DOHH2 (cell line): ENCODE data around the gene DNAJC17.

Experiments
- H3F3A ChIP-seq: fragments of 200-600 bp; sonication (generic), shearing (Covaris generic); 2 replicates; pipeline ENCODE4 v1.6.0; 2016; ENCODE audit warnings: antibody characterized with exemption, mild to moderate bottlenecking; ENCODE audit not compliant: control insufficient read depth, insufficient read depth
- H3K27ac ChIP-seq: fragments of 200-600 bp; sonication (generic); 2 replicates; pipeline ENCODE4 v1.5.1; 2014; ENCODE audit warnings: low read depth, mild to moderate bottlenecking, low read length, moderate library complexity
- H3K27me3 ChIP-seq: fragments of 200-600 bp; sonication (generic); 2 replicates; pipeline ENCODE4 v1.6.1; 2014; ENCODE audit warnings: mild to moderate bottlenecking, low read length, mixed read lengths; ENCODE audit not compliant: control insufficient read depth
- H3K36me3 ChIP-seq: fragments of 200-600 bp; sonication (generic); 2 replicates; pipeline ENCODE4 v1.6.1; 2014; ENCODE audit warnings: mild to moderate bottlenecking, low read length, moderate library complexity, mixed read lengths; ENCODE audit not compliant: control insufficient read depth
- H3K4me1 ChIP-seq: fragments of 200-600 bp; sonication (generic); 2 replicates; pipeline ENCODE4 v1.6.1; 2014; ENCODE audit warnings: mild to moderate bottlenecking, low read length, mixed read lengths; ENCODE audit not compliant: control insufficient read depth
- H3K4me2 ChIP-seq: fragments of 200-600 bp; sonication (generic); 2 replicates; pipeline ENCODE4 v1.6.0; 2014; ENCODE audit warnings: mild to moderate bottlenecking, low read length, moderate library complexity
- H3K4me3 ChIP-seq: fragments of 200-600 bp; sonication (generic); 2 replicates; pipeline ENCODE4 v1.5.1; 2014; ENCODE audit warnings: mild to moderate bottlenecking, low read length, mixed read lengths
- H3K79me2 ChIP-seq: fragments of 200-600 bp; sonication (generic); 2 replicates; pipeline ENCODE4 v1.6.1; 2014; ENCODE audit warnings: mild to moderate bottlenecking, low read length, mixed read lengths; ENCODE audit not compliant: control insufficient read depth
- H3K9me2 ChIP-seq: fragments of 200-600 bp; sonication (generic); replicated peaks from 2 replicates; pipeline ENCODE4 v1.6.1; 2014; ENCODE audit warnings: mild to moderate bottlenecking, low read length, mixed read lengths; ENCODE audit not compliant: control insufficient read depth
- H3K9me3 ChIP-seq: fragments of 200-600 bp; sonication (generic); 2 replicates; pipeline ENCODE4 v1.6.1; 2014; ENCODE audit warnings: antibody characterized with exemption, low read length, mixed read lengths; ENCODE audit not compliant: control insufficient read depth, insufficient read depth
- H4K20me1 ChIP-seq: fragments of 200-600 bp; sonication (generic); 2 replicates; pipeline ENCODE4 v1.6.0; 2014; ENCODE audit warnings: low read depth, mild to moderate bottlenecking, antibody characterized with exemption, low read length, moderate library complexity; ENCODE audit not compliant: control insufficient read depth, insufficient read depth
- EZH2phosphoT487 ChIP-seq: fragments of 200-600 bp; sonication (generic); IDR thresholded peaks from 2 replicates; pipeline ENCODE4 v1.6.1; 2017; ENCODE audit warnings: borderline replicate concordance, mild to moderate bottlenecking, antibody characterized with exemption, low read length, moderate library complexity, mixed read lengths
- TF ChIP-seq, protein P1 (sequence below): fragments of 200-600 bp; sonication (generic); IDR thresholded peaks from one replicate; pipeline ENCODE4 v1.5.1; 2014; ENCODE audit warnings: antibody characterized with exemption, mild to moderate bottlenecking, low read depth, low read length; ENCODE audit not compliant: poor library complexity, severe bottlenecking

The DNAJC17 gene

DNA sequence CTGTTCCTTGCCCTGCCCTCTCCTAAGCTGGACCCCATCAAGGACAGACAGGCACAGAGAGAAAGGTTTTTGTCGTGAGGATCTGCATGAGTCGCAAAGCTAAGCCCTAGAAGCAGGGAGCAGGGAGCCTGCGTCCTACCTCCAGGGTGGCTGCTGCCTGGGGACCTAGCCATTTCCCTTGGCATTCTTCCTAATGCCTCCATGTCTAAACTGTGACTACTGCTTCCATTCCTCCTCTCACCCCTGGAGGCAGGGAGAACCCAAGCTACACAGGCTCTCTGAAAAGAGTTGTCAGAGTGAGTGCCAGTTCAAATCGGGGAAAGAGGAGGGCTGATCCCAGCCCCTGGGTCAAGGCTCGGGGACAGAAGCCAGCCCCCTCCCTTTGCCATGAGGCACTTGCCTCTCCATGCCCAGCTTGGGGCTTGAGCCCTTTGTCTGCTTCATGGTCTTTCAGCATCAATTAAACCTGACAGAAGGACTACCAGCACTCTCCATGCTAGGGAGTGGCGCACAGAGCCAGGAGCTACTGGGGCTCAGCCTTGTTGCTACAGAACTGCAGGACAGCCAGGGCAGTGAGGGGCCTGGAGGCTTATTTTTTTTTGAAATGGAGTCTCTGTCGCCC lies 41.0 kb downstream of the DNAJC17 start:
- no peak for TF ChIP-seq EZH2phosphoT487
- TF ChIP-seq, protein P1, sequence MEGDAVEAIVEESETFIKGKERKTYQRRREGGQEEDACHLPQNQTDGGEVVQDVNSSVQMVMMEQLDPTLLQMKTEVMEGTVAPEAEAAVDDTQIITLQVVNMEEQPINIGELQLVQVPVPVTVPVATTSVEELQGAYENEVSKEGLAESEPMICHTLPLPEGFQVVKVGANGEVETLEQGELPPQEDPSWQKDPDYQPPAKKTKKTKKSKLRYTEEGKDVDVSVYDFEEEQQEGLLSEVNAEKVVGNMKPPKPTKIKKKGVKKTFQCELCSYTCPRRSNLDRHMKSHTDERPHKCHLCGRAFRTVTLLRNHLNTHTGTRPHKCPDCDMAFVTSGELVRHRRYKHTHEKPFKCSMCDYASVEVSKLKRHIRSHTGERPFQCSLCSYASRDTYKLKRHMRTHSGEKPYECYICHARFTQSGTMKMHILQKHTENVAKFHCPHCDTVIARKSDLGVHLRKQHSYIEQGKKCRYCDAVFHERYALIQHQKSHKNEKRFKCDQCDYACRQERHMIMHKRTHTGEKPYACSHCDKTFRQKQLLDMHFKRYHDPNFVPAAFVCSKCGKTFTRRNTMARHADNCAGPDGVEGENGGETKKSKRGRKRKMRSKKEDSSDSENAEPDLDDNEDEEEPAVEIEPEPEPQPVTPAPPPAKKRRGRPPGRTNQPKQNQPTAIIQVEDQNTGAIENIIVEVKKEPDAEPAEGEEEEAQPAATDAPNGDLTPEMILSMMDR, result no peak
- no peaks in the 10 kb centered on the region for H3K9me2 ChIP-seq
- peak overlapping the region; percentile 90 for H3K27ac ChIP-seq
- peaks cover 40% of the 10 kb centered on the region for H3K79me2 ChIP-seq
- no peaks in the 10 kb centered on the region for H3K27me3 ChIP-seq
- H3K36me3 ChIP-seq, result peaks cover 53% of the 10 kb centered on the region
- H4K20me1 ChIP-seq, result no peaks in the 10 kb centered on the region
- H3K4me1 ChIP-seq, result peaks cover 92% of the 10 kb centered on the region
- peak overlapping the region; percentile 78 for H3K4me3 ChIP-seq
- peak overlapping the region; percentile 90 for H3K4me2 ChIP-seq
- no peaks in the 10 kb centered on the region for H3K9me3 ChIP-seq
- peaks cover 38% of the 10 kb centered on the region for H3F3A ChIP-seq

- Histone ChIP-seq H3K27ac (peak overlapping the region; percentile 90), H3K4me2 (peak overlapping the region; percentile 90), H4K20me1 (no peaks in the 10 kb centered on the region)
These were observed 42.6 kb downstream of the DNAJC17 start for GRCh38 chr15:40764629-40765103.

DNA sequence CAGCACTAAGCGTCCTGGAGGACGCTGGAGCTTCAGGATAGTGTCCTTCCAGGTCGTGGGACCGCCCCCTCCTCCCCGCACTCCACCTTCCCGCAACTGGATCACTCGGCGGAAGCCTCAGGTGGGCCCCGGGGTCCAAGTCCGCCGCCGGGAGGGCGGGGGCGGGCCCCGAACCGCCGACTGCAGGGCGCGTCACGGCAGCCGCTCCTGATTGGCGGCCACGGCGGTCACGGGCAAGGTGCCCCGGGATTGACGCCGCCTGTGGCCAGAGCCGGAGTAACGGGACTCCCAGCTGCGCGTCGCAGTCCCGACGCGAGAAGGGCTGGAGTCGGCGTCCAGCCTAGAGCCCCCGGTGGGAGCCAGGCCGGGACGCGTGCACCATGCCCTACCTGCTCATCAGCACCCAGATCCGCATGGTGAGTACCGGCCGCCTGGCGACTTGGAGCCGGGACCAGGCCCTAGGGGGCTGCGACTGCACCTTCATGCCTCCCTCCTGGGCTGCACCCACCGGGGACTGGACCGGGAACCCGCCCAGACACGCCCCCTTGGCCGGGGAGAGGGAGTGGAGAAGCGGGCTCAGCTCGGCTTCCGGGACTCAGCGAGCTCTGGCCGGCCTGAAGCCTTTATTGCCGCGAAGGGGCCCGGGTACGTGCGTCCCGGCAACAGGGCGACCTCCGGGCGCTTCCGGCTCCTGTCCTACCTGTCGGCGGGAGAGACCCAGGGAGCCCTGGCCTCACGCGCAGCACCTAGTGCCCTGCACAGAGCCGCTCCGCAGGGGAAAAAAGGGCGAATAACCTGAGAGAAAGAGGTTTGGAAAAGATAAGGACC lies 43.3 kb downstream of the DNAJC17 start, which contains the start of gene GCHFR:
TSS of gene GCHFR (plus strand) at position 268 of the 828 bp plus-strand sequence. CDS start at position 381, 113 bp downstream.
- Histone ChIP-seq H3K79me2 (peaks cover 40% of the 10 kb centered on the region), H3K4me2 (peak within 1 kb of the TSS; percentile 90), H3K9me2 (no peaks in the 10 kb centered on the region), H3K9me3 (no peaks in the 10 kb centered on the region), H3K27ac (peak within 1 kb of the TSS; percentile 90), H3K4me1 (peaks cover 85% of the 10 kb centered on the region), H3K4me3 (peak within 1 kb of the TSS; percentile 78), H4K20me1 (no peaks in the 10 kb centered on the region), H3F3A (peaks cover 38% of the 10 kb centered on the region), H3K27me3 (no peaks in the 10 kb centered on the region), H3K36me3 (peaks cover 44% of the 10 kb centered on the region)
- TF ChIP-seq, protein P1, result peak; percentile 43
- no peak for TF ChIP-seq EZH2phosphoT487

More at GRCh38 chr15:40764629-40765103, 42.6 kb downstream of the DNAJC17 start:
- H3K27me3 ChIP-seq, result no peaks in the 10 kb centered on the region
- peaks cover 91% of the 10 kb centered on the region for H3K4me1 ChIP-seq
- H3K9me3 ChIP-seq, result no peaks in the 10 kb centered on the region
- peaks cover 40% of the 10 kb centered on the region for H3K79me2 ChIP-seq
- H3K4me3 ChIP-seq, result peak overlapping the region; percentile 78
- H3K9me2 ChIP-seq, result no peaks in the 10 kb centered on the region
- H3K36me3 ChIP-seq, result peaks cover 46% of the 10 kb centered on the region
- TF ChIP-seq, protein P1, result no peak
- TF ChIP-seq EZH2phosphoT487, result no peak
- H3F3A ChIP-seq, result peaks cover 41% of the 10 kb centered on the region
